Ishikawa (cell line): ENCODE results near the gene LLGL2.

Experiments used
- EP300 ChIP-seq: IDR thresholded peaks from 2 replicates; pipeline ENCODE4 v1.6.1; 2012; ENCODE audit warnings: borderline replicate concordance
- NFIC ChIP-seq: IDR thresholded peaks from 2 replicates; pipeline ENCODE4 v1.6.1; 2012
- RAD21 ChIP-seq: IDR thresholded peaks from 2 replicates; pipeline ENCODE4 v1.6.1; 2012; ENCODE audit warnings: low read depth
- TAF1 ChIP-seq: IDR thresholded peaks from 2 replicates; pipeline ENCODE4 v1.6.1; 2012; ENCODE audit warnings: low read depth, mild to moderate bottlenecking
- TCF12 ChIP-seq: IDR thresholded peaks from 2 replicates; pipeline ENCODE4 v1.6.1; 2012; ENCODE audit warnings: low read depth
- TEAD4 ChIP-seq: IDR thresholded peaks from 2 replicates; pipeline ENCODE4 v1.6.1; 2012
- YY1 ChIP-seq: IDR thresholded peaks from 2 replicates; pipeline ENCODE4 v1.6.1; 2012; ENCODE audit warnings: low read depth
- ZBTB7A ChIP-seq: IDR thresholded peaks from 2 replicates; pipeline ENCODE4 v1.6.1; 2012; ENCODE audit warnings: low read depth
- TF ChIP-seq, protein P1 (sequence below): IDR thresholded peaks from 2 replicates; pipeline ENCODE4 v1.6.1; 2012
- TF ChIP-seq, protein P2 (sequence below): IDR thresholded peaks from 2 replicates; pipeline ENCODE4 v1.6.1; 2012; ENCODE audit warnings: low read depth, mild to moderate bottlenecking

DNA sequence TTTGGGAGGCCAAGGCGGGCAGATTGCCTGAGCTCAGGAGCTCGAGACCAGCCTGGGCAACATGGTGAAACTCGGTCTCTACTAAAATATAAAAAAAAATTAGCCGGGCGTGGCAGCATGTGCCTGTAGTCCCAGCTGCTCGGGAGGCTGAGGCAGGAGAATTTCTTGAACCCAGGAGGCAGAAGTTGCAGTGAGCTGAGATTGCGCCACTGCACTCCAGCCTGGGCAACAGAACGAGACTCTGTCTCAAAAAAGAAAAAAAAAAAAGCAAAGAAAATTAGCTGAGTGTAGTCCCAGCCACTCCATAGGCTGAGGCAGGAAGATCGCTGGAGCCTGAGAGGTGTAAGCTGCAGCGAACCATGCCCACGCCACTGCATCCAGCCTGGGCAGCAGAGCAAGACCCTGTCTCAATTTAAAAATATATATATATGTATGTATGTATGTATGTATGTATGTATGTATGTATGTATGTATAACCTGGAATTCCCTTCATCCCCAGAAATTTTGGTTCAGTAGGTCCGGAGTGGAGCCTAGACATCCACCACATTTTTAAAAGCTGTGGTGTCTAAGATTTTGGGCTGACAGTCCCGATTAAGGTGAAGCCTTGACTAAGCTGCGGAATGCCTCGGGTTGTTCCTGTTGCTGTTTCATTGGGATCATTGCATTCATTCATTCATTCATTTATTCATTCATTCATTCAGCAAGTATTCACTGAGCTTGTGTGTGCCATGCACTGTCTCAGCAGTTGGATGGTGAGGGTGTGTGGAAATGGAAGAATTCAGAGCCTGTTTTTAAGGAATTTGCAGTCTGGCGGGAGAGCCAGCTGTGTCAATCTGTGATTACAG is 43.2 kb upstream of the LLGL2 start:
- no peak for TF ChIP-seq RAD21
- TF ChIP-seq, protein P1, sequence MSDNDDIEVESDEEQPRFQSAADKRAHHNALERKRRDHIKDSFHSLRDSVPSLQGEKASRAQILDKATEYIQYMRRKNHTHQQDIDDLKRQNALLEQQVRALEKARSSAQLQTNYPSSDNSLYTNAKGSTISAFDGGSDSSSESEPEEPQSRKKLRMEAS, result no peak
- TF ChIP-seq TEAD4, result no peak
- TF ChIP-seq YY1, result no peak
- no peak for TF ChIP-seq EP300
- TF ChIP-seq TAF1, result no peak
- TF ChIP-seq, protein P2, sequence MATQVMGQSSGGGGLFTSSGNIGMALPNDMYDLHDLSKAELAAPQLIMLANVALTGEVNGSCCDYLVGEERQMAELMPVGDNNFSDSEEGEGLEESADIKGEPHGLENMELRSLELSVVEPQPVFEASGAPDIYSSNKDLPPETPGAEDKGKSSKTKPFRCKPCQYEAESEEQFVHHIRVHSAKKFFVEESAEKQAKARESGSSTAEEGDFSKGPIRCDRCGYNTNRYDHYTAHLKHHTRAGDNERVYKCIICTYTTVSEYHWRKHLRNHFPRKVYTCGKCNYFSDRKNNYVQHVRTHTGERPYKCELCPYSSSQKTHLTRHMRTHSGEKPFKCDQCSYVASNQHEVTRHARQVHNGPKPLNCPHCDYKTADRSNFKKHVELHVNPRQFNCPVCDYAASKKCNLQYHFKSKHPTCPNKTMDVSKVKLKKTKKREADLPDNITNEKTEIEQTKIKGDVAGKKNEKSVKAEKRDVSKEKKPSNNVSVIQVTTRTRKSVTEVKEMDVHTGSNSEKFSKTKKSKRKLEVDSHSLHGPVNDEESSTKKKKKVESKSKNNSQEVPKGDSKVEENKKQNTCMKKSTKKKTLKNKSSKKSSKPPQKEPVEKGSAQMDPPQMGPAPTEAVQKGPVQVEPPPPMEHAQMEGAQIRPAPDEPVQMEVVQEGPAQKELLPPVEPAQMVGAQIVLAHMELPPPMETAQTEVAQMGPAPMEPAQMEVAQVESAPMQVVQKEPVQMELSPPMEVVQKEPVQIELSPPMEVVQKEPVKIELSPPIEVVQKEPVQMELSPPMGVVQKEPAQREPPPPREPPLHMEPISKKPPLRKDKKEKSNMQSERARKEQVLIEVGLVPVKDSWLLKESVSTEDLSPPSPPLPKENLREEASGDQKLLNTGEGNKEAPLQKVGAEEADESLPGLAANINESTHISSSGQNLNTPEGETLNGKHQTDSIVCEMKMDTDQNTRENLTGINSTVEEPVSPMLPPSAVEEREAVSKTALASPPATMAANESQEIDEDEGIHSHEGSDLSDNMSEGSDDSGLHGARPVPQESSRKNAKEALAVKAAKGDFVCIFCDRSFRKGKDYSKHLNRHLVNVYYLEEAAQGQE, result no peak
- TF ChIP-seq TCF12, result no peak
- TF ChIP-seq ZBTB7A, result no peak
- no peak for TF ChIP-seq NFIC
